ENCODE results near the gene GRK2. TPM values are rescaled to one million over a fixed set of nuclear protein-coding genes. Genes with fewer than 3 reads are reported as not detected.

GRK2 gene
- total and polyA plus RNA-seq, 9 of the 15 experiments (the other 6 are each of a cell fraction or from before 2014, with no cell fraction given), result 0.24 to 95.8 (median 56.5) TPM

- peak; percentile 59 for TF ChIP-seq JUND (IDR thresholded peaks at IDR 0.05; ENCODE audit: borderline replicate concordance, low read depth, low read length)
- TF ChIP-seq JUND (tag; IDR thresholded peaks at IDR 0.05; ENCODE audit: borderline replicate concordance, low read depth, low read length), result no peak; the same call in 2 of the 3 replicates
- no peak for TF ChIP-seq STAG1 (CRISPR knock-in tag; IDR thresholded peaks at IDR 0.05; ENCODE audit: borderline replicate concordance)
- TF ChIP-seq ARID3B (CRISPR knock-in tag; IDR thresholded peaks at IDR 0.05; ENCODE audit: borderline replicate concordance), result no peak
- no peak for TF ChIP-seq ARHGAP35 (IDR thresholded peaks at IDR 0.05; ENCODE audit: partially characterized antibody)
- TF ChIP-seq TARDBP (IDR thresholded peaks at IDR 0.05), result no peak
- peak; percentile 86; the same call in 1 of the 2 replicates for TF ChIP-seq XRCC5 (IDR thresholded peaks at IDR 0.05; ENCODE audit: low read depth, low read length)
- no peak for TF ChIP-seq ATF1 (CRISPR knock-in tag; IDR thresholded peaks at IDR 0.05)
- TF ChIP-seq ATF1 (tag; IDR thresholded peaks at IDR 0.05), result 0 out of 2 replicates have a peak, but pooled peaks have one; percentile 12
- TF ChIP-seq DEAF1 (CRISPR knock-in tag; IDR thresholded peaks at IDR 0.05), result peak; percentile 56; the same call in 1 of the 2 replicates
- TF ChIP-seq ZNF699 (CRISPR knock-in tag; IDR thresholded peaks at IDR 0.05; ENCODE audit: insufficient replicate concordance), result no peak
- no peak for TF ChIP-seq NONO (IDR thresholded peaks at IDR 0.05; ENCODE audit: low read depth in 2 of 2, low read length in 1 of 2)
- peak; percentile 82 for TF ChIP-seq GABPB1 (CRISPR knock-in tag; IDR thresholded peaks at IDR 0.05)
- no peak for TF ChIP-seq TFE3 (CRISPR knock-in tag; IDR thresholded peaks at IDR 0.05)
- TF ChIP-seq OTX1 (CRISPR knock-in tag; IDR thresholded peaks at IDR 0.05), result no peak
- TF ChIP-seq RREB1 (CRISPR knock-in tag; IDR thresholded peaks at IDR 0.05), result no peak
- TF ChIP-seq ZNF24 (IDR thresholded peaks at IDR 0.05), result no peak
Observed at GRCh38 chr11:67262731-67263675, 3.3 kb upstream of the GRK2 start (continued).

Data from K562 (cell line).